ENCODE results near the gene USP15. TPM values are rescaled to one million over a fixed set of nuclear protein-coding genes. Genes with fewer than 3 reads are reported as not detected.

The USP15 gene
- total RNA-seq, 1 donor from 2014 or later = 50.9 TPM

DNA sequence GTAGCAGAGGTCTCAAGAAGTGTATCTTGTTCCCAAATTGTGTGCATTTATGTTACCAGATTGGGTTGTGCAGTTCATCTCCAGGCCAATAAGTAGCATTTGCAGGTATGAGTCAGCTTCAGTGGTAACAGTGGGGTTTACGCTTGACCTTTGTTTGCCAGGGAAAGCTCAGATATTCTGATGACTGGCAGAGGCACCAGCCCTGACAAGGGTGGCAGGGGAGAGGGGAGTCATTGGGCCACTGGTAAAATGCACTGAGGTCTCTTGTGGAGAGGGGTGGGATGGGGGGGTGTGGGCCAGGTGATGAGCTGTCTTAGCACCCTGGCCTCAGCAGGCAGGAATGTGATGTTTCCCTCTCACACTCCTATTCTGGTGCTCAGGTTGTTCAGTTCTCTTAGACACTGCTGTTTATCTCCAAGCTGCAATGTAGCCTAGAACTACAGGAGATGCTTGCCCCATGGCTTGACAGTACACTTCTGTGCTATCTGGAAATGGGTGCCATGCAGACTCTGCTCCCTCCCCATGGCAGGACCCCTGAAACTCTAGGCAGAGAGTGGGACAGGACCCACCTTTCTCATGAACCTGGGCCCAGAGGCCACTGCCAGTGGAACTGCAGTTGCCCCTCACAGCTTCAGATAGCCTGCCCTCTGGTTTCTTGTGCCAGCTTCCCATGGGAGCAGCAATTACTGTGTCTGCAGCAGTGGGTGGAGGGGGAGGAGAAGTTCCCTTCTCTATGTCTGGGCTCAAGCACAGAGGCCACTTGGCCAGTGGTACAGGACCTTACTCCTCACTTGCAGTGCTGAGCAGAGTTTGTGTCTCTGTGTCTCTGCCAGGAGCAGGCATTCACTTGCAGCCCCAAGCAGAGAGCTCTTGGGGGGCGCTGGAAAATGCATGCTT is 31.9 kb downstream of the USP15 start:
- no peaks in the 10 kb centered on the region for H3K4me1 Mint-ChIP-seq
- H3K27ac Mint-ChIP-seq = no peak overlapping the region
- no peak overlapping the region for H3K4me3 Mint-ChIP-seq
- H3K9me3 Mint-ChIP-seq = peaks cover 41% of the 10 kb centered on the region
- H3K27me3 Mint-ChIP-seq (ENCODE audit: low read depth) = no peaks in the 10 kb centered on the region
- DNase-seq (ENCODE audit: low spot score in 2 of 2, unreplicated experiment in 2 of 2) = no peak
- peaks cover 58% of the 10 kb centered on the region for H3K36me3 Mint-ChIP-seq
- TF ChIP-seq, protein P1, sequence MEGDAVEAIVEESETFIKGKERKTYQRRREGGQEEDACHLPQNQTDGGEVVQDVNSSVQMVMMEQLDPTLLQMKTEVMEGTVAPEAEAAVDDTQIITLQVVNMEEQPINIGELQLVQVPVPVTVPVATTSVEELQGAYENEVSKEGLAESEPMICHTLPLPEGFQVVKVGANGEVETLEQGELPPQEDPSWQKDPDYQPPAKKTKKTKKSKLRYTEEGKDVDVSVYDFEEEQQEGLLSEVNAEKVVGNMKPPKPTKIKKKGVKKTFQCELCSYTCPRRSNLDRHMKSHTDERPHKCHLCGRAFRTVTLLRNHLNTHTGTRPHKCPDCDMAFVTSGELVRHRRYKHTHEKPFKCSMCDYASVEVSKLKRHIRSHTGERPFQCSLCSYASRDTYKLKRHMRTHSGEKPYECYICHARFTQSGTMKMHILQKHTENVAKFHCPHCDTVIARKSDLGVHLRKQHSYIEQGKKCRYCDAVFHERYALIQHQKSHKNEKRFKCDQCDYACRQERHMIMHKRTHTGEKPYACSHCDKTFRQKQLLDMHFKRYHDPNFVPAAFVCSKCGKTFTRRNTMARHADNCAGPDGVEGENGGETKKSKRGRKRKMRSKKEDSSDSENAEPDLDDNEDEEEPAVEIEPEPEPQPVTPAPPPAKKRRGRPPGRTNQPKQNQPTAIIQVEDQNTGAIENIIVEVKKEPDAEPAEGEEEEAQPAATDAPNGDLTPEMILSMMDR (IDR thresholded peaks at IDR 0.05; ENCODE audit: unreplicated experiment) = no peak

DNA sequence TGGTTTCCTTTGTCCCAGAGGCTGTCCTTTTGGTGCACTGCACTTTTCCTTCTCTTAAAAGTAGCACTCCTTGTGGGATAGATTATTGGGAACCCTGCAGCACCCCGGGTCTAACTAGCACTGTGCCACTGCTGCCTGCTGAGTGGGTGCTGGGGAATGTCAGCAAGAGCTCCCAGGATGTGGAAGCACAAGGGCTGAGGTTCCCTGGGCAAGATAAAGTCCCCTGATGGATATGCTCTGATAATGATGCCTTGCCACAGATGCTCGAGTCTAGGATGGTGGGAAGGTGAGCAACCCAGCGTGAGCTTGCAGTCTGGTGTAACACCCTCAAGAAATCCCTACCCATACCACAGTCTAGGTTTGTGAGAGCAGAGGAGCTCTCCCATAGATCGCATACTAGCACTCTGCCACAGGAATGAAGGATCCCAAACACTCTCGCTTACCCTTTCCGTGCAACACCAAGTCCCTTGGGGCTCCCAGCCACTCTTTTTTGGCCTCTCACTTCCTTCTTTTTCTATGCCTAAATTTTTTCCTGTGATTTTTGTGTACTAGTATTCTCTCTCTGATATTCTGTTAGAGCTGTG is 32.6 kb downstream of the USP15 start:
- Mint-ChIP-seq H3K27ac (peak overlapping the region; percentile 6), H3K27me3 (ENCODE audit: low read depth) (no peaks in the 10 kb centered on the region), H3K4me3 (no peak overlapping the region), H3K4me1 (no peaks in the 10 kb centered on the region), H3K36me3 (peaks cover 59% of the 10 kb centered on the region), H3K9me3 (peaks cover 41% of the 10 kb centered on the region)
- TF ChIP-seq, protein P1 (IDR thresholded peaks at IDR 0.05; ENCODE audit: unreplicated experiment) = no peak
- no peak for DNase-seq (ENCODE audit: low spot score in 2 of 2, unreplicated experiment in 2 of 2)

DNA sequence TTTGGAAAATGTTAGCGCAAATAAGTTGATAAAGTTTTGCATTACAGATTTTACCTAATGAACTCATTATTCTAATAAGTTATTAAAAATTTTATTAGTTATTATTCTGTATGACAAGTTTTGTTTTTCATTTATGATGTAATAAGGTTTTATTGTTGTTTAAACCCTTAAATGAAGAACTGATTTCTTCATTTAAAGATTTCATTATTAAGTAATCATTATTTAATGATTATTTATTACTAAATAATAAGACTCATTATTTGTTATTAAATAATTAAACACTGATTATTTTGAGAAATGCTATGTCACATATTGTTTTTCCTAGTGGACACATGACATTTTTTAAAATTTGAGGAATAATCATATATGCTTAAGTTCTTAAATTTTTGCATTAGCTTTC is 34.2 kb downstream of the USP15 start:
- H3K9me3 Mint-ChIP-seq = peaks cover 28% of the 10 kb centered on the region
- no peaks in the 10 kb centered on the region for H3K27me3 Mint-ChIP-seq (ENCODE audit: low read depth)
- DNase-seq (ENCODE audit: low spot score in 2 of 2, unreplicated experiment in 2 of 2) = no peak
- H3K27ac Mint-ChIP-seq = no peak overlapping the region
- H3K4me3 Mint-ChIP-seq = no peak overlapping the region
- H3K36me3 Mint-ChIP-seq = peaks cover 55% of the 10 kb centered on the region
- H3K4me1 Mint-ChIP-seq = no peaks in the 10 kb centered on the region
- TF ChIP-seq, protein P1 (IDR thresholded peaks at IDR 0.05; ENCODE audit: unreplicated experiment) = no peak

DNA sequence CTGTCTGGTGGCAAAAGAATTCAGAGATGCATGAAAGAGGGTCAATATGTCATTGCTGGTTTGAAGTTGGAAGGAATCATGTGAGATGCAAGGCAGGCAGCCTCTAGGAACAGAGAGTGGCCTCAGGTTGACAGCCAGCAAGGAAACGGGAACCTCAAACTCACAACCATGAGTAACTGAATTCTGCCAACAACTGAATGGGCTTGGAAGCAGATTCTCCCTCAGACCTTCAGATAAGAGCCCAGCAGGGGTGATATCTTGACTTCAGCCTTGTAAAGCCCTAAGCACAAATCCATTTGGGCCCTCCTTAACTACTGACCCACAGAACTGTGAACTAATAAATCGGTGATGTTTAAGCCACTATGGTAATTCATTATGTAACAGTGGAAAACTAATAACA is 35.8 kb downstream of the USP15 start:
- no peaks in the 10 kb centered on the region for H3K27me3 Mint-ChIP-seq (ENCODE audit: low read depth)
- H3K36me3 Mint-ChIP-seq = peaks cover 45% of the 10 kb centered on the region
- TF ChIP-seq, protein P1 (IDR thresholded peaks at IDR 0.05; ENCODE audit: unreplicated experiment) = no peak
- no peaks in the 10 kb centered on the region for H3K4me1 Mint-ChIP-seq
- no peak overlapping the region for H3K27ac Mint-ChIP-seq
- DNase-seq (ENCODE audit: low spot score in 2 of 2, unreplicated experiment in 2 of 2) = no peak
- H3K9me3 Mint-ChIP-seq = peaks cover 14% of the 10 kb centered on the region
- H3K4me3 Mint-ChIP-seq = no peak overlapping the region

DNA sequence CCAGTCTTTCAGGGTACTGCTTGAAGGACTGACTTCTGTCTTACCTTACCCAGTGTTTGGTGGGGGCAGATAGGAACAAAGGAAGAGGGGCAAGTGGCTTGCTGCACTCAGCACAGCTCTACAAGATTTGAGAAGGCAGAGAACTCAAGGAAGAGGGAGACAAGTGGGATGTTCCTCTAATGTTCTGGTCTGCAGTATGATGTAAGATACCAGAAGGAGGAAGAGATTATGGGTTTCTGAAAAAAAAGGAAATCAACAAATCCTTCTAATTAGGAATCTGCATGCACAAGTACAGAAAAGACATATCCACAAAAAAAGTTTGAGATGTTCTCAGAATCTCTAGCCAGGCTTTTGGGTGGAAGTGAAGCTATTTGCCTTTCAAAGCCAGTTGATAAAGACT is 37.1 kb downstream of the USP15 start:
- TF ChIP-seq, protein P1 (IDR thresholded peaks at IDR 0.05; ENCODE audit: unreplicated experiment) = no peak
- Mint-ChIP-seq H3K4me1 (no peaks in the 10 kb centered on the region), H3K27me3 (ENCODE audit: low read depth) (no peaks in the 10 kb centered on the region), H3K36me3 (peaks cover 43% of the 10 kb centered on the region), H3K9me3 (peaks cover 12% of the 10 kb centered on the region), H3K27ac (no peak overlapping the region), H3K4me3 (no peak overlapping the region)
- DNase-seq (ENCODE audit: low spot score in 2 of 2, unreplicated experiment in 2 of 2) = no peak

Measured in mesothelial cell of epicardium (in vitro differentiated cells).